Brain pericyte (primary cell): ENCODE data around the gene C2.
A peak's percentile ranks its signal among the peaks of the same experiment; 100 is the strongest.

Source experiments
- DNase-seq: peaks from one replicate; pipeline ENCODE4 v3.0.0-alpha.2; 2012; ENCODE audit warnings: low read depth, low spot score

C2 gene

DNA sequence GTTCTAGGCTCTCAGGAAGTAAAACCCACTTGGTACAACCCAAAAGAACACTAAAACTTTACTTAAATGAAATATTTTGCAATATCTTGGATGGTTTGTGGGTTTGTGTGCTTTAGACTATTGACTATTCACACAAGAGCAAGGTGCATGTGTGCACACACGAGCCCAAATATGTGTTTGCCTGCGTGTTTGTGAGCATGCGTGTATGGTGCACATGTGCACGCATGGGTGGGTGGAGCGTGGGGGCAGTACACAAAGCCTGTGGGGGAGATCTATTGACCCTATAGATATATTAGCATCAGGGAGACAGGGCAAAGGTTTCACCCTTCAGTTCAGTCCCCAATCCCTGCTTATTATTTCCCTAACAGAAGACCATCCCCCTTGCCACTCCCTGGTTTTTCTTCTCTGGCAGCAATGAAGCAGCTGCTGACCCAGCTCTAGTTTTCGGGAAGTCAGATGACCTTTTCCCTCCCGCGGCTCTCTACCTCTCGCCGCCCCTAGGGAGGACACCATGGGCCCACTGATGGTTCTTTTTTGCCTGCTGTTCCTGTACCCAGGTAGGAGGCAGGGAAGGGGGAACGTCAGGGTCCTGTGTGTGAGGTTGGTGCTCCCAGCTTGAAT lies at the start of gene C2:
Gene C2, plus strand, starts transcription at position 476 of the 621 bp plus-strand sequence. Its CDS starts 36 bp downstream, at position 512.
- DNase-seq = no peak

DNA sequence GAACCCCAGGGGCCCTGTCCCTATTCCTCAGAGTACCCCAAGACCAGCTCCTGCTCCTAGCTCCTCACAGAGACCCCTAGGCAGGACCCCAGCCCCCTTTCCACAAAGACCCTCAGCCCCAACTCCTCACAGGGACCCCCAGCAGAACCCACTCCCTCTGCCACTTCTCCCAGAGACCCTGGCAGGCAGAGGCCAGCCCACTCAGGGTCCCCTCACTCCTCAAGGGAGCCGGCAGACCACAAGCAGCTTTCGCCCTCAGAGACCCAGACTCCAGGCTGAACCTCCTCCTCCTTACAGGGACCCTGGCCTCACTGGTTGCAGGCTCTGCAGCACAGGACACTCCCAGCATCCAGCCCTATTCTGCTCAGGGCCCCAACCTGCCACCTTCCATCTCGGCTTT lies 49.3 kb upstream of the C2 start:
- DNase-seq = no peak

DNA sequence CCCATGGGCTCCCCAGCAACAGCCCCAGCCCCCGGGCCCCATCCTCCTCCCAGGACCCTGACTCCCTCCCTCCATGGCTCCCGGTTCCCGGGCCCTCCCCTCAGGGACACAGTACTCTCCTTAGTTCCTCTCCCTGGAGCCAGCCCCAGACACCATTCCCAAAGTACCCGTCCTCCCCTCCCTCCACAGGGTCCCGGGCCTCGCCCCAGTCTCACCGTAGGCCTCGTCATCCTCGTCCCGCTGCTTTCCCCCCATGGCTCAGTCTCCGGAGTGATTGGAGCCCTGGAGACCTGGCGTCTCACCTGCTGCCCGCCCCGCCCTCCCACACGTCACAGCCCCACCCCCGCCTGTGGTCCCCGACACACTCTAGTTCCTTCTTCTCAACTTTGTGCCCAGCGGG lies 48.8 kb upstream of the C2 start, which contains the start of gene SLC44A4:
Gene SLC44A4, minus strand, starts transcription at position 272 of the 400 bp plus-strand sequence. Its CDS starts 17 bp downstream, at position 255.
- DNase-seq = no peak

DNA sequence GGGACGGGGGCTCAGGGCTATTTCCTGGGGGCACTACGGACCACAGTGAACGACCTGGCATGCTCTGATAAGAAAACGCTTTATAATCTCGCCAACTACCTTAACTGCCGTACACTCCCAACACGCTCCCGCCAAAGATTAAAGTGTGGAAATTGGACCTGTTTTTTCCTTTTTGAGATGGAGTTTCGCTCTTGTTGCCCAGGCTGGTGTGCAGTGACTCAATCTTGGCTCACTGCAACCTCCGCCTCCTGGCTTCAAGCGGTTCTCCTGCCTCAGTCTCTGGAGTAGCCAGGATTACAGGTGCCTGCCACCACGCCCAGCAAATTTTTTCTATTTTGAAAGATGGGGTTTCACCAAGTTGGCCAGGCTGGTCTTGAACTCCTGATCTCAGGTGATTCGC lies 48.4 kb upstream of the C2 start:
- DNase-seq = no peak

DNA sequence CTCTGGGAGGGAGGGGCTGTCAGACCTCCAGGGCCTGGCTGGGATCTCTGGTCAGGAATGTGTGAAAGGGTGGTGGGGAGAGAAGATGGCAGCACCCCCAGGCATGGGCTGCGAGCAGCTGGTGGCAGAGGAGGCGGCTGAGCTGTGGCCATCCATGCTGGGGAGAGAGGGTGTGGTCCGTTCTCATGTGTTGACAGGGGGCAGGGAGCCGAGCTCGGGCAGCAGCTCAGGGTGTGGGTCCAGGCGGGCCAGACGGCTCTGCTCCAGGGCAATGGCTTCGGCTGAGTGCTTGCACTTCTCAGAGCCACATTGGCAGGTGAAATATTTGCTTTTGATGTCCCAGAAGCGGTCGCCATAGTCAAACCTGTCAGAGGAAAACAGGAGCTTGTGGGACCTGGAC lies 47.6 kb upstream of the C2 start:
- no peak for DNase-seq

DNA sequence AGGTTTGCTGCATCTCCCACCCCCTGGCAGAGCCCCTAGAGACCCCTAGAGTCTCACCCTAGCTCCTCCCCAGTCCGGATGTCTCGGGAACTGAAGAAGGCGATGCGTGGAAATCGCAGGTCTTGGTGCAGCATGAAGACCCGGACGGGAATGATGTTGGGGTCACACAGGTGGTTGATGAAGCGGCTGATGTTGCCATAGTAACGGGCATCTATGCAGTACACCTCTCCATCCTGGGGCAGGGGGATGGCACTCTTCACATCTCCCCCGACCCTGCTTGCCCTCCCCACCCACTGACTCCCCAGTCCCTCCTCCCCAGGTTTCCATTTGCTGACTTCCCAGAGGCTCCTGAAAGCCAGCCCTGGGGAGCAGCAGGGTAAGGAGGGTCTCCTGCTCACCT lies 46.9 kb upstream of the C2 start:
- DNase-seq = no peak

DNA sequence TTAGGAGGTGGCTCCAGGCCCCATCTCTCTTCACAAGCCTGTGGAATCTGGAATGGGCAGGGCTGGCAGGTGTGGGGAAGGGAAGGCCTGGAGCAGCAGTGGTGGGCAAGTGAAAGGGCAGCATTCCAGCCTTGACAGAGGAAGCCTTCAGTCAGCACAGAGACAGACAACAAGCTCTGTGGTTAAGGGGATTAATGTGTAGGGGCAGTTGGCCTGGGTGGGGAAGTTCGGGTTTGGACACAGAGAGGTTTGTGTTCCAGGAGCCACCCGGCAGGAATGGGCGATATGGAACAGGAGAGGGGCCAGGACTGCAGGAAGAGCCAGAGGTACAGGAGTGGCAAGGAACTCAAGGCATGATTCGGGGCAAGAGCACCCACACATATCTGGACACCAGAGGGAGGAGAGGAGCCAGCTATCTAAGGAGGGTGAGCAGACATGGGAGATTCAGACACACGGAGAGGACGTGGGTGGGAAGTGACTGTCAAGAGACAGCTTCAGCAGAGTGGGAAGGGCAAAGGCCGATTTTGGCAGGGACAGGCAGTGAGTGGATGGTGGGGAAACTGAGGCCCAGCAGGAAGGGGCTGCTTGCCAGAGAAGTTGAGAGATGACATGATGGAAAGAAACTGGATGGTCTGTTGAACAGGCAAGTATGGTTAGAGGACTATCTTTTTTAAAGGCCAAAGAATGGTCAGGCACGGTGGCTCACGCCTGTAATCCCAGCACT lies 46.2 kb upstream of the C2 start:
- DNase-seq = no peak

DNA sequence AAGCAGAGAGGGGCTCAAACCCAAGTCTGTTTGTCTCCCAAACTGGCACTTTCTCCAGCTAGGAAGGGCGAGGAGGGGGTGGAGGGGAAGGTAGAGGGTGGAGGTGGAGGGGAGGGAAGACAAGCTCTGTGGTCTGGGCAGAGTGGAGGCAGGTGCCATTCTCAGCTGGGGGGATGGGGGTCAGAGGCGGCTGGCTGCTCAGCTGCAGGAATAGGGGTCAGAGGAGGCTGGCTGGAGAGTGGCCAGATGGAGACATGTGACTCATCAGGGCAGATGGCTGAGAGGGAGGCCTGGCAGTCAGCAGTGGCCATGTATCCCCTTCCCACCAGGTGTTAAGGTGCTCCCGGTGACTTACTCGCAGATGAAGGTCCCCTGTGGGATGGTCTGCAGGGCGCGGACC lies 45.2 kb upstream of the C2 start:
- DNase-seq = no peak

DNA sequence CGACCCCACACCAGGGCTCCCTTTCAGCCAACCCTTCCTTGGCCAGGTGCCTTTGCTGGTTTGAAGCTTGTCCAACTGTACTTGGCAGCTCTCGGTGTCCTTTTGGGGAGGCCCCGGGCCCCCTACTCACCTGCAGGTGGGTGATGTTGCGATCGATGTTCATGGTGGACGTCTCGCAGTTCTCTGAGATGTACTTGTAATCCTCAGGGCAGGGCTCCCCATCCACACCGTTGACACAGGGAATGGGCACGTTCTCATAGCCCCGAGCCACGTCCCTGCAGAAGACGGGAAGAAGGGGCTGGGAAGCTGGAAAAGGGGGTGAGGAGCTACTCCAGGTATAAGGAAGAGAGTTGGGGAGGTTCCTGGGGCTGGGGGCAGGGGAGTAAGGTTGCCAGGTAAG lies 43.8 kb upstream of the C2 start:
- no peak for DNase-seq

DNA sequence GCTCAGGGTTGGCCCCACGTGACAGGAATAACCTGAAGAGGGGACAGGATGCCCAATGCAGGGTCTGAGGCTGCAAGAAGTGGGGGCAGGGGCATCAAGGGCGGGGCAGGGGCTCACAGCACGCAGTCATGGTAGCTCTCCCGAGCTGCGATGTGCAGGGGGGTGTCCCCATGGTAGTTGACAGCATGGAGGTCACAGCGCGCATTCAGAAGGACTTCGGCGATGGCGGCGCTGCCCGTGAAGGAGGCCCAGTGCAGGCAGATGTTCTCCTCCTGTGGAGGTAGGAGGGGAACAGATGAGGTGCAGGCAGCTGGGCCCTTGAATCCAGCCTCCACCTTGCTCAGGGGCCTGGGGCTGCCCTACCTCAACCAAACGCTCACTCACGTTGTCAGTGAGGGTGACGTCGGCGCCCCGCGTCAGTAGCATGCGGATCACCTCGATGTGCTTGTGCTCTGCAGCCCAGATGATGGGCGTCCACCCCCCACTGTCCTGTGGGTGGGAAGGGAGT lies 42.9 kb upstream of the C2 start:
- DNase-seq = no peak

DNA sequence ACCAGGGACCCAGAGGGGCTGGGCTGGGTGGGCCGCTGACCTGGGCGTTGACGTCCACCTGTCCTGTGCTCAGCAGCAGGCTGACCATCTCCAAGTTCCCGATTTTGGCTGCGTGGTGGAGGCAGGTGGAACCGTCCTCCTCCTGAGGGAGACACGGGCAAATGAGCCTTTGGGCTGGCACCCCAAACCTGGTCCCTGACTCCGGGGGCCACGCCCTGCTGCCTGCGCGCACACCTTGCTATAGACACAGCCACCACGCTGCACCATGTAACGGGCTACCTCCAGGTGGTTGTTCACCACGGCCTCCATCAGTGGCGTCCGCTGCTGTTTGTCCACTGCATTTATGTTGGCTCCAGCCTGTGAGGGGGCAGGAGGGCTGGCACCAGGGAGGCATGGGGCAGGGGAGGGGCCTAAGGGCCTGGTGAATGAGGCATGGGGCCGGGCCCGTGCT lies 41.0 kb upstream of the C2 start:
- no peak for DNase-seq

DNA sequence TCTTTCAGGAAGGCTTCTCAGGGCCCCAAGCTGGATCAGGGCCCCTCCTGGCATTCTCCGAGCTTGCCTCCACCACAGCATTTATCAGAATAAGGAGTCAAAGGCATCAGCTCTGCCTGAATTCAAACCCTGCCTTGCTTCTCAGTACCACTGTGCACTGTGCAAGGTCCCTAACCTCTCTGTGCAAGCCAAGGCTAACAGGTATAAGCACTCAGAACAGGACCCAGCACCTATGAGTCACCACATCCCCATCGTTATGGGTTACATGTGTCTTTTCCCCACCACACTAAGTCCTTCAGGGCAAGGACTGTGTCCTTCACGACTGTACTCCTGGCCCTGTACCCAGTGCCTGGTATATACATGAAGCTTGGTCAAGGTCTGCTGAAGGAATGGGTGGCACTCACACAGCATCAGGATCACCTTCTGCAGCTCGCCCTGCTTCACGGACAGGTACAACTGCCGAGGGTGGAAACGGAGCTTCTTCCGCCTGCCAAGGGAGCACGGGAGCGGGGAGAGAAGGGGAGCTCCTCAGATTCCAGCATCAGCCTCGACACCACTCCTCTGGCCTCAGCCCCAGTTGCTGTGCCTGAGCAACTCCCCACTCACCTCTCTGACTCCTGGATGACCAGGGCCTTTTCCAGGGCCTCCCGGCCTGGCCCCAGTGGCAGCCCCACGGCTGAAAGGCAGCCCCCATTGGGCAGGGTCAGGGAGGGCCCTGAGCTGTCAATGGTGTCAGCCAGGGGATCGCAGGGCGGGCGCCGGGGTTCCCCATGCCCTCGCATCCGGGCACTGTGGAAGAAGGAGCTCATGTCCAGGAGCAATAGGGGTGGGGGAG lies 40.1 kb upstream of the C2 start:
- no peak for DNase-seq

DNA sequence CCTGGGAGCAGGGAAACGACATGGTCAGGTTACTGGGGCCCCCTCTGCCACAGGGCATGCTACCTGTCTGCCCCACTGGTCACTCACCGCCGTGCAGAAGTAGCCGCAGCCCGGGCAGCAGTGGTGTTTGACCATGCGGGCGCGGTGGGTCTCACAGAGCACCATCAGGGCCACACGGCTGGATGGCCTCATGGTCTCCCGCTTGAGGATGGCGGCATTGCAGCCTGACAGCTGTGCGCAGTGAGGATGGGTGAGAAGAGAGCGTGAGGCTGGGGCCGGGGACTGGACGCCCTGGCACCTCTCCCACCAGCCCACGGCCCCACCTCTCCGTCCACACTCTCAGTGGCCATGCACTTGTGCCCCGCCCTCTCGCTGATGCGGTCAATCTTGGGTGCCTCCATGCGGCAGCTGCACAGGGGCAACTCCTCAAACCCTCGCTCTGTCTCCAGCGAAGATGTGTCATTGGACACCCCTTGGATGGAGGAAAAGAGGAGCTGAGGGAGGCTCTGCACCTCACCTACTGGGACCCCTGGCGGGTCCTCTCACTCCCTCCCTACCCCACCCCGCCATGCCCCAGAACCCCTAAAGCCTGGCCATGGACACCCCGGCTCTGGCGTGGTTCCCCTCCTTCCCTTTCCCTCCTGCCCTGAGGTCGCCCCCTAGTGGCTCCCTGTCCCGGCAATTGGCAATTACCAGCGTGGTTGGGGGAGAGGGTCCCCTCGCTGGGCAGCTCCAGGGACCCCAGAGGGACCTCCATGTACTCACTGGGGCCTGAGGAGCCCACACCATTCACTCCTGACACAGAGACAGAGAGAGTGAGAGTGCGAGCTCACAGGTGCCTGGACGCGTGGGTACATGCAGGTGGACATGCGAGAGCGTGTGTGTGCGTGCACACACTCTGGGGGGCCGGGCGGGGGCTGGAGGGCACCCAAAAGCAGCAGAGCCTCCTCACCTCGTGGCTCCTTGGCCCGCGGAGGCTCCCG lies 39.0 kb upstream of the C2 start:
- DNase-seq = no peak

DNA sequence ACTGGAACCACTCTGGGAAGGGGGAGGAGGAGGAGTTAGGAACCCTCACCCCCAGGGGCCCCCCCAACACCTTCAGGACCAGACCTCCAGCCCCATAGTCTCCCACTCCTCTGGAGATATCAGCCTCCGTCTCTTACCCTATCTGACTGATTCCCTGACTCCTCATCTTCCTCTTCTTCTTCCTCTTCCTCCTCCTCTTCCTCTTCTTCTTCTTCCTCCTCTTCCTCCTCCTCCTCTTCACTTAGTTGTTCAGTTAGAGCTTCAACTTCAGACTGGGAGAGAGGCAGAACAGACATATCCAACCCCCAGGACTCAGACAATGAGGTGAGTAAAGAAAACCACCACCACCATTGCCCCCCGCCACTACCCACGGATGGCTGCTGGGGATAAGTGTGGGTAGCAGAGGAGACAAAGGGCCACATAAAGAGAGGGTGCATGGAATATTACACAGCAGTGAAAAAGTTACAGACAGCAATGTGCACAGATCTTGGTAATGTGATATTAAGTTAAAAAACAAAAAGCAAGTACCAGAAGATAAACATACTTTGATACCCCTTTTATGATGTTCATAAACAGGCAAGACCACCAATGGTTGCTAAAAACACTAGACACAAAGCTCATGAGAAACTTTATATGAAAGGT lies 38.1 kb upstream of the C2 start:
- no peak for DNase-seq

DNA sequence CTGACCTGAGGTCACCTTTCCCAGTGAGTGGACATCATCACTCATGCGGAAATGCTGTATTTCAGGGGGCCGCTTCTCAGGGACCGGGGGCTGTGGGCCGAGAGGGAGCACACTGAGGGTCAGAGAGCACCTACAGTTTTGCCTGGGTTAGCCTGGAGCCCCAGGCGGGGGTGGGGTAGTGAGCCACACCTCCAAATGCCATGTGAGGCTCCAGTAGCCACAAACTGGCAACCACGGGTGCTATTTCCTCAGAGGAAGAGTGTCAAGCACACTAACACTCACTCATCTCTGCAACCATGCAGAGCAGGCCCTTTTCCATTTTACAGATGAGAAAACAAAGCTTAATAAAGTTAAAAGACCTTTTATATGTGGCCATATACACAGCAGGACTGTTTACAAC lies 34.7 kb upstream of the C2 start:
- DNase-seq = no peak

DNA sequence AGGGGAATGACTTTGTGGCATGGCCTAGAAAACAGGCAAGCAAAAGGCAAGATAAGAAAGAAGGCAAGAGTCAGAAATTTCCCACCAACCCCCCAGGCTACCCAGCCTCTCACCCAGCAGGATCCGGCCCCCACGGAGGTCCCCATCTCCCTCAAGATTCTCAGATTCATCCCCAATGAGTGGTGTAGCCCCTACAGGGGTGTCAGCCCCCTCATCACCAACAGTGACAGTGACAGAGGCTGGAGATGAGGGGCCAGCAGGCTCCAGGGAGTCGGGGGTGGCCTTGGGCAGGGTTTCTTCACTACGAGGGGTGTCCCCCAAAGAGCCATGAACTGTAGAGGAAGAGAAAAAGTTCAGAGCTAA lies 31.0 kb upstream of the C2 start:
- no peak for DNase-seq

DNA sequence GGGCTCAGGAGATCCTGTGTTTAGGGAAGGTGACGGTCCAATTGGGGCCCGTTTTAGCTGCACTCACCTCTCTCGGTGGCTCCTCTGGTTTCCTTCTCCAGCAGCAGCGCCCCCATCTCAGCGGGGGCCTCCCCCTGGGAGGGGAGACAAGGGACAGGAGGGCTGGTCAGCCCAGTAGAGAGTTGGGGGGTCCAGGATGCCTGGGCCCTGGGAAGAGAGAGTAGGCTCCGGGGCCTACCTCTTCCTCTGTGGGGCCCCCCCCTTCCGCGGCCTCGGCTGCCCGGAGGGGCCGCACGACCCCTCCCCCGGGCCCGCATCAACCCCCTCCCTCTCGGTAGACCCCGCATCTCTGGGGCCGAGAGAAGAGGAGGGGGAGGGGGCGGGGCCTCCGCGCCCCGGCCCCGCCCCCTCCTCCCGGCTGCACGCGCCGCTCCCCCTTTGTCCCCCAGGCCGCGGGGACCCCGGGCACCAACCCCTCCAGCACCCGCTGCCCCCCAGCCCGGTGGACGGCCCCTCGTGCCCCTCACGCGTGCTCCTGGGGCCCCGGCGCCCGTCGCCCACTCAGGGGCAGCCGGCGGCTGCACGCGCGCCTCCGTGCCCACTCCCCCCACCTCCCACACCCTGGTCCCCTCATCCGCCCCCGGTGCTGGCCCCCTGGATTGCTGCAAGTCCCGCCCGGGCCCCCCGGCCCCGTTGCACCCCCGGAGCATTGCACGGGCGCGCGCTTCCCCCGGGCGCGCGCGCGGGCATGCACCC lies 30.5 kb upstream of the C2 start:
- DNase-seq = no peak

DNA sequence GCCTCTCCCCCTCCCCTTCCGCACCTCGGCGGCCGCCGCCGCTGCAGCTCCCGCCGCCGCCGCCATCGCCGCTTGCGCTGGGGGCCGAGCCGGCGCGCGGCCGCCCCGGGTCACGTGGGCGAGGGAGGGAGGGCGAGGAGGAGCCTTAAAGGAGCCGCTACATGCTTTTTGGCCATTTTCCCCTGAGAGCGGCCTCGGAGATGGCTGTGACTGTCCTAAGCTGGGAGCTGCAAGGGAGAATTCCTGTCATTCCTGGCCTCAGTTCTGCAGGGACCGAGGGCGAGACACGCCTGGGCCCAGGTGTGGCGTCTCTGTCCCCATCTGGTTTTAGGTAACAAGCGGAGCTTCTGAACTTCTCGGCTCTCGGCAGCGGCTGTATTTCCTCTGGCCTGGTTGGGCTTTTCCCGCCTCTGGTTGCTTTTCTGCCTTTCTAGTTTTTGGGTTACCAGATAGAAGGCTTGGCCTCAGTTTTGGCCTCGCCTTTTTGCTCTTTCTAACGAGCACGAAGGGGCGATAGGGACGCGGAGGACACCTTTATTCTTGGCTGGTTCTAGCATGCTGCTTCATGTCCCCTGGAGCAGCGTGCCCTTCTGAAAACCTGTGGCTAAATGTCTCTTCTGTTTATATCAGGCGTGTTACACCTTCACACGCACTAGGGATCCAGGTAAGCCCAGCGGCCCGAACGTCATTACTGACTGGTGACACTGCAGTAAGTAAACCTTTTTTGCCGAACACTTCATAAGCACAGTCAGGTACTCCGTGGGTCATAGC lies 29.7 kb upstream of the C2 start, which contains the start of gene EHMT2:
Gene EHMT2, minus strand, starts transcription at position 87 of the 771 bp plus-strand sequence. Its CDS starts 21 bp downstream, at position 66.
- peak; percentile 49 for DNase-seq
